SK-N-SH (cell line): ENCODE data around the gene ATG9A. TPM values are rescaled to one million over a fixed set of nuclear protein-coding genes. Genes with fewer than 3 reads are reported as not detected.

ENCODE experiments used
- CTCF ChIA-PET: fragments of 300-600, 350-600 bp; formaldehyde crosslinking; extraction: SDS; loops from one replicate; lab custom pipeline; 2021; lab: Yijun Ruan, JAX
- POLR2A ChIA-PET: fragments of 350-600 bp; sonication (Branson Sonifier 250); formaldehyde crosslinking; extraction: SDS; loops from one replicate; lab custom pipeline; 2020; ENCODE audit warnings: antibody characterized with exemption, inconsistent platforms; lab: Yijun Ruan, JAX
- DNase-seq: peaks from one replicate; pipeline ENCODE4 v3.0.0; 2012
- H2AFZ ChIP-seq: fragments of 200-600 bp; sonication (generic); 2 replicates; pipeline ENCODE4 v1.8.1; 2016; ENCODE audit warnings: antibody characterized with exemption, mild to moderate bottlenecking, low read depth
- H3F3A ChIP-seq: fragments of 200-600 bp; sonication (generic); replicated peaks from 2 replicates; pipeline ENCODE3; 2016; ENCODE audit warnings: antibody characterized with exemption, mild to moderate bottlenecking; ENCODE audit not compliant: insufficient read depth
- H3K27ac ChIP-seq, 2 experiments: fragments of 200-500 bp in 1 of 2; fragments of 200-600 bp in 1 of 2; sonication (Bioruptor generic) in 1 of 2; sonication (generic), shearing (Covaris generic) in 1 of 2; 2 replicates each; pipeline versions ENCODE4 v1.5.1 to v1.6.1; 2014 to 2016; ENCODE audit warnings: low read depth in 2 of 2, inconsistent platforms in 1 of 2, low read length in 1 of 2, mild to moderate bottlenecking in 1 of 2, mixed read lengths in 1 of 2
- H3K27me3 ChIP-seq: fragments of 200-600 bp; sonication (generic), shearing (Covaris generic); 2 replicates; pipeline ENCODE4 v1.6.1; 2016; ENCODE audit warnings: mixed run types; ENCODE audit not compliant: insufficient read depth
- H3K36me3 ChIP-seq, 2 experiments: fragments of 200-500 bp in 1 of 2; fragments of 200-600 bp in 1 of 2; sonication (Bioruptor generic) in 1 of 2; sonication (generic) in 1 of 2; replicated peaks in 1 of 2; 2 replicates each; pipeline versions ENCODE3 to v1.5.1; 2014 to 2016; ENCODE audit warnings: low read length in 1 of 2, mild to moderate bottlenecking in 1 of 2; ENCODE audit not compliant: insufficient read depth in 2 of 2, control insufficient read depth in 1 of 2
- H3K4me1 ChIP-seq, 2 experiments: fragments of 200-500 bp in 1 of 2; fragments of 200-600 bp in 1 of 2; sonication (Bioruptor generic) in 1 of 2; sonication (generic), shearing (Covaris generic) in 1 of 2; 2 replicates each; pipeline versions ENCODE4 v1.5.1 to v1.6.1; 2014 to 2016; ENCODE audit warnings: low read depth in 1 of 2, low read length in 1 of 2, mixed run types in 1 of 2; ENCODE audit not compliant: insufficient read depth in 2 of 2, control insufficient read depth in 1 of 2
- H3K4me2 ChIP-seq: fragments of 200-600 bp; sonication (generic), shearing (Covaris generic); 2 replicates; pipeline ENCODE4 v1.6.1; 2017; ENCODE audit warnings: mixed run types
- H3K4me3 ChIP-seq, 2 experiments: fragments of 200-500 bp in 1 of 2; fragments of 200-600 bp in 1 of 2; sonication (Bioruptor generic) in 1 of 2; sonication (generic), shearing (Covaris generic) in 1 of 2; 2 replicates each; pipeline versions ENCODE4 v1.5.1 to v1.8.1; 2014 to 2016; ENCODE audit warnings: low read depth in 2 of 2, inconsistent platforms in 1 of 2, low read length in 1 of 2, mild to moderate bottlenecking in 1 of 2, mixed read lengths in 1 of 2, moderate library complexity in 1 of 2
- H3K79me2 ChIP-seq: fragments of 200-600 bp; sonication (generic); 2 replicates; pipeline ENCODE4 v1.8.1; 2017; ENCODE audit warnings: mild to moderate bottlenecking; ENCODE audit not compliant: insufficient read depth
- H3K9ac ChIP-seq: fragments of 200-600 bp; sonication (generic); 2 replicates; pipeline ENCODE4 v1.6.1; 2017; ENCODE audit warnings: mixed run types
- H3K9me2 ChIP-seq: fragments of 200-600 bp; sonication (generic); 2 replicates; pipeline ENCODE4 v1.6.1; 2017; ENCODE audit warnings: mixed run types
- H3K9me3 ChIP-seq: fragments of 200-600 bp; sonication (generic); 2 replicates; pipeline ENCODE4 v1.6.1; 2017; ENCODE audit warnings: mixed run types, mild to moderate bottlenecking, moderate library complexity
- H4K20me1 ChIP-seq: fragments of 200-600 bp; sonication (generic); 2 replicates; pipeline ENCODE4 v1.6.1; 2017; ENCODE audit warnings: mild to moderate bottlenecking, mixed run types; ENCODE audit not compliant: insufficient read depth
- CHD2 ChIP-seq: fragments of 150-350 bp; IDR thresholded peaks from 2 replicates; pipeline ENCODE4 v1.6.1; 2018; ENCODE audit warnings: low read length; ENCODE audit not compliant: partially characterized antibody
- CTCF ChIP-seq: fragments of 200-600 bp; sonication (generic); IDR thresholded peaks from 2 replicates; pipeline ENCODE4 v1.6.1; 2017; ENCODE audit warnings: antibody characterized with exemption, mild to moderate bottlenecking, moderate library complexity
- IRF3 ChIP-seq: fragments of 150-350 bp; IDR thresholded peaks from 2 replicates; pipeline ENCODE4 v1.6.1; 2016; ENCODE audit warnings: mild to moderate bottlenecking, low read depth, low read length
- MXI1 ChIP-seq: IDR thresholded peaks from 2 replicates; pipeline ENCODE4 v1.6.1; 2012; ENCODE audit warnings: mild to moderate bottlenecking, low read depth, low read length, improper control_type of control experiment
- NRF1 ChIP-seq: IDR thresholded peaks from 2 replicates; pipeline ENCODE4 v1.6.1; 2012; ENCODE audit warnings: low read depth, mild to moderate bottlenecking, low read length
- PBX3 ChIP-seq: IDR thresholded peaks from 2 replicates; pipeline ENCODE4; 2012
- RCOR1 ChIP-seq: fragments of 150-350 bp; IDR thresholded peaks from 2 replicates; pipeline ENCODE4 v1.6.1; 2017; ENCODE audit warnings: antibody characterized with exemption, low read length
- RFX5 ChIP-seq: IDR thresholded peaks from 2 replicates; pipeline ENCODE4 v1.6.1; 2012; ENCODE audit warnings: mild to moderate bottlenecking, improper control_type of control experiment, low read length
- SIN3A ChIP-seq: IDR thresholded peaks from 2 replicates; pipeline ENCODE4 v1.6.1; 2012; ENCODE audit warnings: low read depth, mild to moderate bottlenecking, low read length, moderate library complexity, borderline replicate concordance
- USF1 ChIP-seq: IDR thresholded peaks from 2 replicates; pipeline ENCODE4 v1.4.0; 2012; ENCODE audit warnings: low read depth, borderline replicate concordance
- ZBTB33 ChIP-seq: IDR thresholded peaks from 2 replicates; pipeline ENCODE4 v1.4.0; 2012; ENCODE audit warnings: low read depth, borderline replicate concordance
- WGBS: methylation state at CpG from one replicate; pipeline ENCODE4 v1.1.6; 2017; ENCODE audit warnings: low lambda C conversion rate; 5-methylcytosine and 5-hydroxymethylcytosine counted together
- polyA plus RNA-seq, 3 experiments: library from polyadenylated mRNA; depleted of rRNA; stranded (reverse); fragments of >200 nt; gene quantifications; 2 replicates each; pipeline ENCODE4 v1.2.3, GENCODE V29; 2012

The ATG9A gene
- polyA plus RNA-seq, 1 of the 3 experiments (the other 2 are of a cell fraction), result 29.6 TPM

- WGBS, result 93% methylated on average over 2 of the region's 2 CpGs
- Histone ChIP-seq H3K9ac (no peak overlapping the region), H3F3A (peaks cover 6% of the 10 kb centered on the region), H3K27me3 (no peaks in the 10 kb centered on the region; the same call in 1 of the 2 replicates), H3K4me3 (no peak overlapping the region), H3K79me2 (no peaks in the 10 kb centered on the region), H3K9me2 (no peaks in the 10 kb centered on the region), H3K4me2 (no peak overlapping the region), H3K9me3 (no peaks in the 10 kb centered on the region), H4K20me1 (no peaks in the 10 kb centered on the region), H2AFZ (no peak overlapping the region), H3K4me1 (peaks cover 10 to 14% of the 10 kb centered on the region in 2 experiments; a peak in 3 of 4 replicates), H3K27ac (no peak overlapping the region), H3K36me3 (no peaks in the 10 kb centered on the region)
- DNase-seq, result no peak
- ChIA-PET POLR2A (no interaction called here), CTCF (interaction anchor here (1.0 to 3.4 kb wide), 2 partner anchors 10 to 24 kb away, joined by 3 to 24 read pairs; no protein-coding TSS in a partner anchor)
- TF ChIP-seq SIN3A (no peak), CHD2 (no peak), RFX5 (no peak), IRF3 (no peak), ZBTB33 (no peak), RCOR1 (no peak)
These were observed 41.6 kb upstream of the ATG9A start for GRCh38 chr2:219271021-219271420.

GRCh38 chr2:219270055-219270372, 40.6 kb upstream of the ATG9A start:
- Histone ChIP-seq H3K4me2 (no peak overlapping the region), H3K27ac (peak overlapping the region in 1 of 2 experiments; percentile 53; a peak in 1 of 4 replicates), H3K9ac (no peak overlapping the region), H3K79me2 (no peaks in the 10 kb centered on the region), H3K27me3 (no peaks in the 10 kb centered on the region; the same call in 1 of the 2 replicates), H3F3A (peaks cover 5% of the 10 kb centered on the region), H3K4me1 (peaks cover 10 to 14% of the 10 kb centered on the region in 2 experiments; a peak in 3 of 4 replicates), H3K9me3 (no peaks in the 10 kb centered on the region), H3K36me3 (no peaks in the 10 kb centered on the region), H3K4me3 (no peak overlapping the region), H3K9me2 (no peaks in the 10 kb centered on the region), H4K20me1 (no peaks in the 10 kb centered on the region), H2AFZ (no peak overlapping the region)
- CTCF ChIA-PET, result interaction anchor here (0.8 to 5.9 kb wide), 7 partner anchors 9 to 29 kb away, joined by 3 to 62 read pairs (median 5); partner anchors contain the start of genes DNAJB2, TUBA4A and TUBA4B
- POLR2A ChIA-PET, result interaction anchor here (0.9 to 1.3 kb wide), 2 partner anchors 9 to 25 kb away, joined by 4 to 5 read pairs; partner anchors contain the start of genes DNAJB2, GLB1L and STK16
- no peak for DNase-seq
- WGBS, result 70% methylated on average over 2 of the region's 5 CpGs
- TF ChIP-seq CTCF (no peak), PBX3 (no peak), NRF1 (no peak), USF1 (no peak), CHD2 (no peak), MXI1 (no peak), RCOR1 (no peak), SIN3A (no peak), RFX5 (no peak)
